SK-N-SH (cell line): ENCODE results near the gene HSPA4. TPM values are rescaled to one million over a fixed set of nuclear protein-coding genes. Genes with fewer than 3 reads are reported as not detected.

ENCODE experiments used
- CTCF ChIA-PET: fragments of 300-600, 350-600 bp; formaldehyde crosslinking; extraction: SDS; loops from one replicate; lab custom pipeline; 2021; lab: Yijun Ruan, JAX
- POLR2A ChIA-PET: fragments of 350-600 bp; sonication (Branson Sonifier 250); formaldehyde crosslinking; extraction: SDS; loops from one replicate; lab custom pipeline; 2020; ENCODE audit warnings: antibody characterized with exemption, inconsistent platforms; lab: Yijun Ruan, JAX
- DNase-seq: peaks from one replicate; pipeline ENCODE4 v3.0.0; 2012
- H2AFZ ChIP-seq: fragments of 200-600 bp; sonication (generic); 2 replicates; pipeline ENCODE4 v1.8.1; 2016; ENCODE audit warnings: antibody characterized with exemption, mild to moderate bottlenecking, low read depth
- H3F3A ChIP-seq: fragments of 200-600 bp; sonication (generic); replicated peaks from 2 replicates; pipeline ENCODE3; 2016; ENCODE audit warnings: antibody characterized with exemption, mild to moderate bottlenecking; ENCODE audit not compliant: insufficient read depth
- H3K27ac ChIP-seq, 2 experiments: fragments of 200-500 bp in 1 of 2; fragments of 200-600 bp in 1 of 2; sonication (Bioruptor generic) in 1 of 2; sonication (generic), shearing (Covaris generic) in 1 of 2; 2 replicates each; pipeline versions ENCODE4 v1.5.1 to v1.6.1; 2014 to 2016; ENCODE audit warnings: low read depth in 2 of 2, inconsistent platforms in 1 of 2, low read length in 1 of 2, mild to moderate bottlenecking in 1 of 2, mixed read lengths in 1 of 2
- H3K27me3 ChIP-seq: fragments of 200-600 bp; sonication (generic), shearing (Covaris generic); 2 replicates; pipeline ENCODE4 v1.6.1; 2016; ENCODE audit warnings: mixed run types; ENCODE audit not compliant: insufficient read depth
- H3K36me3 ChIP-seq, 2 experiments: fragments of 200-500 bp in 1 of 2; fragments of 200-600 bp in 1 of 2; sonication (Bioruptor generic) in 1 of 2; sonication (generic) in 1 of 2; replicated peaks in 1 of 2; 2 replicates each; pipeline versions ENCODE3 to v1.5.1; 2014 to 2016; ENCODE audit warnings: low read length in 1 of 2, mild to moderate bottlenecking in 1 of 2; ENCODE audit not compliant: insufficient read depth in 2 of 2, control insufficient read depth in 1 of 2
- H3K4me1 ChIP-seq, 2 experiments: fragments of 200-500 bp in 1 of 2; fragments of 200-600 bp in 1 of 2; sonication (Bioruptor generic) in 1 of 2; sonication (generic), shearing (Covaris generic) in 1 of 2; 2 replicates each; pipeline versions ENCODE4 v1.5.1 to v1.6.1; 2014 to 2016; ENCODE audit warnings: low read depth in 1 of 2, low read length in 1 of 2, mixed run types in 1 of 2; ENCODE audit not compliant: insufficient read depth in 2 of 2, control insufficient read depth in 1 of 2
- H3K4me2 ChIP-seq: fragments of 200-600 bp; sonication (generic), shearing (Covaris generic); 2 replicates; pipeline ENCODE4 v1.6.1; 2017; ENCODE audit warnings: mixed run types
- H3K4me3 ChIP-seq, 2 experiments: fragments of 200-500 bp in 1 of 2; fragments of 200-600 bp in 1 of 2; sonication (Bioruptor generic) in 1 of 2; sonication (generic), shearing (Covaris generic) in 1 of 2; 2 replicates each; pipeline versions ENCODE4 v1.5.1 to v1.8.1; 2014 to 2016; ENCODE audit warnings: low read depth in 2 of 2, inconsistent platforms in 1 of 2, low read length in 1 of 2, mild to moderate bottlenecking in 1 of 2, mixed read lengths in 1 of 2, moderate library complexity in 1 of 2
- H3K79me2 ChIP-seq: fragments of 200-600 bp; sonication (generic); 2 replicates; pipeline ENCODE4 v1.8.1; 2017; ENCODE audit warnings: mild to moderate bottlenecking; ENCODE audit not compliant: insufficient read depth
- H3K9ac ChIP-seq: fragments of 200-600 bp; sonication (generic); 2 replicates; pipeline ENCODE4 v1.6.1; 2017; ENCODE audit warnings: mixed run types
- H3K9me2 ChIP-seq: fragments of 200-600 bp; sonication (generic); 2 replicates; pipeline ENCODE4 v1.6.1; 2017; ENCODE audit warnings: mixed run types
- H3K9me3 ChIP-seq: fragments of 200-600 bp; sonication (generic); 2 replicates; pipeline ENCODE4 v1.6.1; 2017; ENCODE audit warnings: mixed run types, mild to moderate bottlenecking, moderate library complexity
- H4K20me1 ChIP-seq: fragments of 200-600 bp; sonication (generic); 2 replicates; pipeline ENCODE4 v1.6.1; 2017; ENCODE audit warnings: mild to moderate bottlenecking, mixed run types; ENCODE audit not compliant: insufficient read depth
- ELF1 ChIP-seq: IDR thresholded peaks from 2 replicates; pipeline ENCODE4 v1.4.0; 2012
- FOSL2 ChIP-seq: IDR thresholded peaks from 2 replicates; pipeline ENCODE4 v1.4.0; 2012; ENCODE audit warnings: low read depth, mild to moderate bottlenecking, moderate library complexity, borderline replicate concordance
- IRF3 ChIP-seq: fragments of 150-350 bp; IDR thresholded peaks from 2 replicates; pipeline ENCODE4 v1.6.1; 2016; ENCODE audit warnings: mild to moderate bottlenecking, low read depth, low read length
- MXI1 ChIP-seq: IDR thresholded peaks from 2 replicates; pipeline ENCODE4 v1.6.1; 2012; ENCODE audit warnings: mild to moderate bottlenecking, low read depth, low read length, improper control_type of control experiment
- NFIC ChIP-seq: IDR thresholded peaks from 2 replicates; pipeline ENCODE4 v1.4.0; 2012; ENCODE audit warnings: borderline replicate concordance
- PBX3 ChIP-seq: IDR thresholded peaks from 2 replicates; pipeline ENCODE4; 2012
- RCOR1 ChIP-seq: fragments of 150-350 bp; IDR thresholded peaks from 2 replicates; pipeline ENCODE4 v1.6.1; 2017; ENCODE audit warnings: antibody characterized with exemption, low read length
- REST ChIP-seq: IDR thresholded peaks from 2 replicates; pipeline ENCODE4 v1.6.1; 2012; ENCODE audit warnings: mild to moderate bottlenecking, low read depth, low read length, moderate library complexity
- SMC3 ChIP-seq: IDR thresholded peaks from 2 replicates; pipeline ENCODE4 v1.6.1; 2012; ENCODE audit warnings: low read depth, low read length, improper control_type of control experiment
- TAF1 ChIP-seq: IDR thresholded peaks from 2 replicates; pipeline ENCODE4 v1.6.1; 2012; ENCODE audit warnings: low read depth, mild to moderate bottlenecking, low read length, moderate library complexity, borderline replicate concordance
- TCF12 ChIP-seq: IDR thresholded peaks from 2 replicates; pipeline ENCODE4 v1.4.0; 2012
- ZBTB33 ChIP-seq: IDR thresholded peaks from 2 replicates; pipeline ENCODE4 v1.4.0; 2012; ENCODE audit warnings: low read depth, borderline replicate concordance
- WGBS: methylation state at CpG from one replicate; pipeline ENCODE4 v1.1.6; 2017; ENCODE audit warnings: low lambda C conversion rate; 5-methylcytosine and 5-hydroxymethylcytosine counted together
- polyA plus RNA-seq, 3 experiments: library from polyadenylated mRNA; depleted of rRNA; stranded (reverse); fragments of >200 nt; gene quantifications; 2 replicates each; pipeline ENCODE4 v1.2.3, GENCODE V29; 2012

HSPA4 gene
- polyA plus RNA-seq, 1 of the 3 experiments (the other 2 are of a cell fraction): 18.8 TPM

GRCh38 chr5:133041157-133041784 is 10.5 kb upstream of the HSPA4 start:
- H3K4me2 ChIP-seq: no peak overlapping the region
- no peaks in the 10 kb centered on the region for H3K9me2 ChIP-seq
- H3K27ac ChIP-seq: peak overlapping the region in 1 of 2 experiments; percentile 2; a peak in 1 of 4 replicates
- TF ChIP-seq ELF1 (no peak), PBX3 (no peak), ZBTB33 (no peak), MXI1 (no peak), IRF3 (no peak), FOSL2 (no peak), REST (no peak), NFIC (no peak), SMC3 (no peak), TCF12 (no peak), TAF1 (no peak), RCOR1 (no peak)
- H3F3A ChIP-seq: peaks cover 6% of the 10 kb centered on the region
- no peak for DNase-seq
- 100% methylated on average over 3 of the region's 3 CpGs for WGBS
- no peak overlapping the region for H3K9ac ChIP-seq
- H3K27me3 ChIP-seq: no peaks in the 10 kb centered on the region
- no peaks in the 10 kb centered on the region for H3K36me3 ChIP-seq
- ChIA-PET CTCF (no interaction called here), POLR2A (no interaction called here)
- no peak overlapping the region for H3K4me3 ChIP-seq
- no peaks in the 10 kb centered on the region for H3K9me3 ChIP-seq
- H2AFZ ChIP-seq: peak overlapping the region; percentile 69
- no peaks in the 10 kb centered on the region for H4K20me1 ChIP-seq
- H3K79me2 ChIP-seq: no peaks in the 10 kb centered on the region
- no peaks in the 10 kb centered on the region; a peak in 1 of 4 replicates for H3K4me1 ChIP-seq
